CD4-positive, alpha-beta T cell treated with Interleukin-4 for 1 hour (primary cell): ENCODE data around the gene DLGAP1.
"Not testable (repeated sequence)": the region's sequence is repeated elsewhere in the genome, so short reads cannot be mapped to it uniquely, and the experiment has no call there.

Source experiments
- DNase-seq, 2 donors: peaks; one replicate each; pipeline ENCODE4 v3.0.0-alpha.2; 2020 to 2022

The DLGAP1 gene

GRCh38 chr18:3479978-3480509 lies 975.1 kb downstream of the DLGAP1 start:
- no peak for DNase-seq

- DNase-seq, result no peak
Measured at GRCh38 chr18:3478262-3478978, 976.7 kb downstream of the DLGAP1 start.

- DNase-seq, result no peak
Measured at GRCh38 chr18:3472681-3473544, 982.2 kb downstream of the DLGAP1 start.

- not testable (repeated sequence) for DNase-seq
Measured at GRCh38 chr18:3472121-3472520, 983.0 kb downstream of the DLGAP1 start.

GRCh38 chr18:3471141-3471648 lies 983.9 kb downstream of the DLGAP1 start:
- DNase-seq, result no peak

GRCh38 chr18:3468833-3469232 lies 986.3 kb downstream of the DLGAP1 start:
- DNase-seq, result no peak

- DNase-seq, result no peak
Measured at GRCh38 chr18:3468066-3468705, 986.9 kb downstream of the DLGAP1 start.

- peak in 1 of 2 donors; percentile 23 for DNase-seq
Measured at GRCh38 chr18:3466872-3467271, 988.2 kb downstream of the DLGAP1 start.

- DNase-seq, result no peak
Measured at GRCh38 chr18:3466045-3466444, 989.1 kb downstream of the DLGAP1 start.

GRCh38 chr18:3463051-3463450 lies 992.1 kb downstream of the DLGAP1 start:
- DNase-seq, result no peak

- DNase-seq, result no peak
Measured at GRCh38 chr18:3461704-3462103, 993.4 kb downstream of the DLGAP1 start.

- DNase-seq, result no peak
Measured at GRCh38 chr18:3460823-3461398, 994.2 kb downstream of the DLGAP1 start.

- peak in 1 of 2 donors; percentile 38 for DNase-seq
Measured at GRCh38 chr18:3458952-3459853, 995.9 kb downstream of the DLGAP1 start.

- peak; percentile 28 to 65 for DNase-seq
Measured at GRCh38 chr18:3458378-3458777, 996.7 kb downstream of the DLGAP1 start.

- no peak for DNase-seq
Measured at GRCh38 chr18:3457261-3457724, 997.8 kb downstream of the DLGAP1 start.

- no peak for DNase-seq
Measured at GRCh38 chr18:3456686-3457069, 998.4 kb downstream of the DLGAP1 start.

GRCh38 chr18:3455907-3456685 lies 999.0 kb downstream of the DLGAP1 start:
- DNase-seq, result no peak

- no peak for DNase-seq
Measured at GRCh38 chr18:3455090-3455635, 999.9 kb downstream of the DLGAP1 start.

GRCh38 chr18:3454365-3455089 lies 1000.6 kb downstream of the DLGAP1 start:
- DNase-seq, result peak; percentile 43 to 69
